ENCODE measurements around the gene SLC17A6.

SLC17A6 gene

DNA sequence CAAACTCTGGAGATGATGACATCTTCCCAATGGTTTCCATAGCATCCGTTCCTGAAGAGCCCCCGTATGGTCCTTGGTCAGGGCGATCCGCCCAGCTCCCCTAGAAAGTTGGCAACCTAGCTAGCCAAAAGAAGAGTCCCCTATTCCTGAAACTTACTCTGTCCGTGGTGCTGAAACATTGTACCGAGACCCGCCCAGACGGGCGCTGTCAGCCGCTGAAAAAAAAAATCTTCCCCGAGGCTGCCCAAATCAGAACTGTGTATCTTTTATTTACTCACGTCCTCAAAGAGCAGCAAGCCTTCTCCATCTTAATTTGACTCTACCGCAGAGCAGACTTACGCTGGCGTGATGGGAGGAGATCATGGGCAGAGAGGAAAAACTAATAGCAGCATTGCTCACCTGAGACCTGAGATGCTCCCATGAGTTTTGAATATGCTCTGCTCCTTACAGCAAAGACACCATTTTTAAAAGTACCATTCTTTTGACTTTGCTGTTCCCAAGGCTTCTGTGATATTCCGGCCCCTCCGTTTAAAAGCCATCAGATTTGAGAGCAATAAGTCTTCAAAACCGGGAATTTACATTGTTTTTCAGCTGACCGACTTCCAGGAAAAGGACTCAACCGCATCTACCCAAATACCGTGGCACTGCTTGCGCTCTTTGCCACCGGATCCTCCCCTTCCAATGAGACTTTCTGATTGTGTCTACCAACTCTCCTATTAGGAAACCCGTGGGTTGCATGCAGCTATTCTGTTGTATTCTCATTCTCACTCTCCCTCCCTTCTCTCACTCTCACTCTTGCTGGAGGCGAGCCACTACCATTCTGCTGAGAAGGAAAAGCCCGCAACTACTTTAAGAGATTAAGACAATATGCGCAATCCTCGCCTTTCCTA is at the start of gene SLC17A6:
Gene SLC17A6, plus strand, starts transcription at position 786 of the 890 bp plus-strand sequence. CDS start 153 bp downstream, outside the sequence.
- TF ChIP-seq POLR2A (IDR thresholded peaks at IDR 0.05; ENCODE audit: low read length) (no peak), GATA1 (IDR thresholded peaks at IDR 0.05; ENCODE audit: low read depth, low read length) (no peak)
- DNase-seq = peak; percentile 5 to 14

DNA sequence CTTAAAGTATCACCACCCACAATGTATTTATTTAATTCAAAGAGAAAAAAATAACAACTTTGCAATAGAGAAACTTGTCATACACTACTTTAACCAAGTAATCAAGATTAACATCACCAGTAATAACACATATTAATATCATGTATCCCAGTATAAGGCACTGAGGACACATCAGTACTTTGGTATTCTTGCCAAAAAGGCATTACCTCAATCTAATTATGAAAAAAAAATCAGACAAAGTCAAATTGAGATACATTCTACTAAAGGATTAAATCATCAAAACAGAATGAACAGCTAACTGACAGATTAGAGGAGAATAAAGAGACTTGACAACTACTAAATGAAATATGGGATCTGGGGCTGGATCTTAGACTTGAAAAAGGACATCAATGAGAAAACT is 35.8 kb upstream of the SLC17A6 start:
- DNase-seq = no peak
- TF ChIP-seq POLR2A (IDR thresholded peaks at IDR 0.05; ENCODE audit: low read length) (no peak), GATA1 (IDR thresholded peaks at IDR 0.05; ENCODE audit: low read depth, low read length) (no peak)

DNA sequence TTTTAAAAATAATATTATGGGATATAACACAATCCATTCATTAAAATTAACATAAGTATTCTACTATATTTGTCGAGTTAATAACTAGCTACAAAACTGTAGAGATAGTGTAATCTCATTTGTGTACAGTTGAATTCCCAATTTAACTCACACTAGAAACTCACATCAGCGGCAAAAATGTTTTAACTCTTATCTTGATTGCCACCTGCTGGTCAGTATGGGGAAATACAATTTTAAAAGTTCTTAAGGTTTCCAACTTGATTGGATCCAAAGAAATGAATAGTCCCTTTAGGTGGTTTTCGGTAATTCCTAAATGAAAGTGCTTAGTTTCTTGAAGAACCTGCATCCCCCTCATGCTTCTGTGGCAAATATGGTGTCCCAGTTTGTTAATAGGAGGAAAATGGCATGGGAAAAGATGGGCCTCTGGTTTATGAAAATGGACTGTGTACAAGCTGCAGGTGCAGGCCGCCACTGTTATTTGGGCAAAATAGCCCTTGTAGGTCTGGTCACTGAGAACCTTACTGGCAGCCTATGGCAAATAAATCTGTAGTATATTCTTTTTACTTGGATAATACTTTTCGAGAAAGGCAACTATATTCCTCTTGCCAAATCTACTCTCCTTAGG is 33.7 kb upstream of the SLC17A6 start:
- TF ChIP-seq POLR2A (IDR thresholded peaks at IDR 0.05; ENCODE audit: low read length) (no peak), GATA1 (IDR thresholded peaks at IDR 0.05; ENCODE audit: low read depth, low read length) (no peak)
- DNase-seq = peak; percentile 22 to 45

DNA sequence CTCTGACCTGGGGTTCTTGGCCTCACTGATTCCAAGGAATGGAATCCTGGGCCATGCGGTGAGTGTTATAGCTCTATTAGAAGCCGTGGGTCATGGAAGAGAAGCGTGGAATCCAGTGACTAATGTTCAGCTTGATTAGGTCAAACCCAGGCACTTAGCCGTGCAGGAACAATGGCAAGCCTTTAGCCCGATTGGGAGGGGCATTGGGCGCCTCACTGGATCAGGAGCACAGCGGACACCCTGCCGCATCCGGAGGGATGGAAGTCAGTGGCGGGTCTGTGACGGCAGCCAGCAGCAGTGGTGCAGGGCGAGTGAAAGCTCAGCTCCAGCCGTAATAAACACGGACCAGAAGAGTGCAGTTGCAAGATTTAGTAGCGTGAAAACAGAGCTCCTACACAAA is 20.5 kb upstream of the SLC17A6 start:
- DNase-seq = no peak

DNA sequence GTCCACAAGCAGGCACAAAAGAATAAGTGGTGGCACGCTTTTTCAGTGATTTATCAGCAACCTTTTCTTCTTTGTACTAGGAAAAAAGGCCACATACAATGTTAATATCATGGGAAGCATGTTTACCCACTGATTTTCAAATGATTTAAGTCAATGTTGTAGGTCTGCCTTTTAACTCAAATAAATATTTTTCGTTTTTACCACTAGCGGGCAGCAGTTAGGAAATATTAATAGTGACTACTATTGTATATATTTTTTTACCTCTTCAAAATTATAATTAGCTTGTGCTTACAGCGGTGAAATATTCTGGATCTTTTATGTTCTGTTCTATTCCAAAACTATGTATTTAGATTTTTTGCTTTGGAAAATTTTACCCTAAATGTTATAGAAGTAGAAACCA is 6.4 kb upstream of the SLC17A6 start:
- TF ChIP-seq GATA1 (IDR thresholded peaks at IDR 0.05; ENCODE audit: low read depth, low read length) (no peak), POLR2A (IDR thresholded peaks at IDR 0.05; ENCODE audit: low read length) (no peak)

More for the DNA sequence above, 20.5 kb upstream of the SLC17A6 start:
- TF ChIP-seq POLR2A (IDR thresholded peaks at IDR 0.05; ENCODE audit: low read length) (no peak), GATA1 (IDR thresholded peaks at IDR 0.05; ENCODE audit: low read depth, low read length) (no peak)

DNA sequence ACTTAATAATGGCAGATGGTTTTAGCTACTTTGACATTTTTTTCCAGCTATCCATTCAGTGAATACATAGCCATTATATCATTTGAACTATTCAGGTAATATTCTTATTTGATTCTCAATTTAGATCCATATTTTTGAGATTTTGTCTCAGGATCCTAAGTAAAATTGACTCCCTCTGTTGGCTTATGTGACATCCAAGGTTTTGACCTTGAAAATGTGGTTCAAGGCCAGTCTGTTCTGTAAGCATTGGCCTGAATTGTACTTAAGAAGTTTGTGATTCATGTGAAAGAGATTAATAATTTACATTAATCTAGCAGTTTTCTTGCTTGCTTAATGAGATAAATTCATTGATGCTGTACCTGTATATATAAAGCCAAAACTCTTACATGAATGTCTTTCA is 1.6 kb upstream of the SLC17A6 start:
- DNase-seq = no peak
- TF ChIP-seq POLR2A (IDR thresholded peaks at IDR 0.05; ENCODE audit: low read length) (no peak), GATA1 (IDR thresholded peaks at IDR 0.05; ENCODE audit: low read depth, low read length) (no peak)

More for the DNA sequence above, 6.4 kb upstream of the SLC17A6 start:
- DNase-seq = no peak

- no peak for DNase-seq
- TF ChIP-seq GATA1 (IDR thresholded peaks at IDR 0.05; ENCODE audit: low read depth, low read length) (no peak), POLR2A (IDR thresholded peaks at IDR 0.05; ENCODE audit: low read length) (no peak)
Measured at GRCh38 chr11:22339611-22340010, 1.4 kb downstream of the SLC17A6 start.

GRCh38 chr11:22340235-22340634 is 2.1 kb downstream of the SLC17A6 start:
- no peak for DNase-seq
- TF ChIP-seq POLR2A (IDR thresholded peaks at IDR 0.05; ENCODE audit: low read length) (no peak), GATA1 (IDR thresholded peaks at IDR 0.05; ENCODE audit: low read depth, low read length) (no peak)

DNA sequence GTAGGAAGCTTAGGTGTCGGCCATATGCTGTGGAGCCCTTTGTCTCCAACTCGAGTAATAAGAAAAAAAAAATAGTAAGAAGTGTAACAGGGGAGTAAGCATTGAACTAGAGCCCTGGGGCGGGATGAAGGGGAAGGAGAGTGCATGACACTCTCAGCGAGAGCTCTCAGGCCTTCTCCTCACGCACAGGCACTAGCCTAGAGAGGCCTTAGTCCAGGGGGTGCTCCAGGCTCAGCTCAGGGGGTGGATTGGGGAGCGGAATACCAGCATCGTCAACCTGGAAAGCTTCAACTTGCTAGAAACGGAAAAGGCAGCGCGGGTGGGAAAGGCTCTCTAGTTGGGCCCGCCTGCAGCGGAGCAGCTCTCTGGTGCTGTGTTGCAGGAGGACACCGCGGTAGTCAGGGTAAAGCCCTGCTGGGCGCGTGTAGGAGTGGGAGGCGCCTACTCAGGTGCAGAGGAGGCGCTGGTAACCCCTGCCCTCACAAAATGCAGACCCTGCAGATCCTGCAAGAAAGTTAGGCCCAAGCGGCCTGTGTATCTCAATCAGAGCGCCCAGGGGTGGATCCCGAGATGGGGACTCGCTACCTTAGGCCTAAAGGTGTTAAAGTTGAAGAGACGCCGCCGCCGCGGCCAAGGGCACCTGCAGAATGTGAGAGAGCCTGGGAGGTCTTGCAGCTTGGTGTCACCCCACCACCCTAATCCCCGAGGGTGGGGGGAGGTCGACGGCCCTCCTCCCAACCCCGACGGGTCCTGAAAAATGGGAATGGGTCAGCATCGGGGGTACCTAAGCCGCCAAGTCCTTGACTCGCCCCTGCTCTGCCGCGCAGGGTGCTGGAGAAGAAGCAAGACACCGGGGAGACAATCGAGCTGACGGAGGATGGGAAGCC is 2.8 kb downstream of the SLC17A6 start:
- no peak for DNase-seq
- TF ChIP-seq GATA1 (IDR thresholded peaks at IDR 0.05; ENCODE audit: low read depth, low read length) (no peak), POLR2A (IDR thresholded peaks at IDR 0.05; ENCODE audit: low read length) (no peak)

DNA sequence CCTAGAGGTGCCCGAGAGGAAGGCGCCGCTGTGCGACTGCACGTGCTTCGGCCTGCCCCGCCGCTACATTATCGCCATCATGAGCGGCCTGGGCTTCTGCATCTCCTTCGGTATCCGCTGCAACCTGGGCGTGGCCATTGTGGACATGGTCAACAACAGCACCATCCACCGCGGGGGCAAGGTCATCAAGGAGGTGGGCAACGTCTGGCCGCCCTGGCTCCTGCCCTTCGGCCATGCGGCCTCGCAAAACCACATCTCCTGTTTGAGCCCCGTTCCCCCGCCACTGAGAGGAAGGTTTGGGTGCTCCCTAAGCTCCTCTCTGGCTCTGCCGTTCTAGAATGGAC is 3.4 kb downstream of the SLC17A6 start:
- no peak for TF ChIP-seq POLR2A (IDR thresholded peaks at IDR 0.05; ENCODE audit: low read length)
- no peak for TF ChIP-seq GATA1 (IDR thresholded peaks at IDR 0.05; ENCODE audit: low read depth, low read length)
- no peak for DNase-seq

GRCh38 chr11:22342211-22343031 is 4.2 kb downstream of the SLC17A6 start:
- DNase-seq = no peak
- no peak for TF ChIP-seq POLR2A (IDR thresholded peaks at IDR 0.05; ENCODE audit: low read length)
- no peak for TF ChIP-seq GATA1 (IDR thresholded peaks at IDR 0.05; ENCODE audit: low read depth, low read length)

DNA sequence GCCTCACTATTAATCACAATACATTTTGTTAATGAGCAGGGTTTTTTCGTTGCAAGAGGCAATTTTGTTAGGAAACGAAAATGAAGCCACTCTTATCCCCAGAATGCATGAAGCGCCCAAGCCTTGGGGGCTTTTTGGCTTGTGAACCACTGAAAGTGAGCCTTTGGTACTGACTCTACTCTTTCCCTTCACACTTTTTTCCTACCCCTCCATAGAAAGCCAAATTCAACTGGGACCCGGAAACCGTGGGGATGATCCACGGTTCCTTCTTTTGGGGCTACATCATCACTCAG is 4.8 kb downstream of the SLC17A6 start:
- TF ChIP-seq POLR2A (IDR thresholded peaks at IDR 0.05; ENCODE audit: low read length) (no peak), GATA1 (IDR thresholded peaks at IDR 0.05; ENCODE audit: low read depth, low read length) (no peak)
- DNase-seq = no peak

DNA sequence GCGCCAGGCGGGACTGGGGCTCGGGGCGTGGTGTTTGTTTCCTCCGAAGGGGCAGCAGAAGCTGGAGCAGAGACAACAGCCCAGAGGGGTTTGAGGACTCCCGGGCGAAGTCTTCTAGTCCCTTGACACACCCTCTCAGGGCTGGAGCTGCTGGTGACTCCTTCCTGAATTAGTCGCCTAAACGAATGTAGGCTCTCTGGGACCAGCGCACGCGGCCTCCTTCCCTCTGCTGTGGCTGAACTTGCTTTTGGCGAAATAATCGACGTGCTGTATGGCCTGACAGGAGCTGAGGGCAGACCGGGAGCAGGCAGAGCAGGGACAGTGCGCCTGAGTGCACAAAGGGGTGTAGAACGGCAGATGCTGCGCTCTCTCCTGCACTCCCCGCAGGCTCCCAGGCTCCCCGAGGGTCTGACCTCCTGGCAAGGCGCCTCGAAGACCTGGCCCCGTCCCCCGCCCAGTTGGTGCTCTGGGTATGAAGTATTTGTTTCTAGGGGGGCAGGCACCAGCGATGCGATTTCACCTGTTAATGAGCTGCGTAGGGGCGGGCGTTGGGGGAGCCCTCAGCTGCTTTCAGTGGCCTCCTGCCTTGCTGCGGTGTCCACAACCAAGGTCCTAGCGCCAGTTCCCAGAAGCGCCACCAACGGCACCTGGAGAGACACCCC is 5.3 kb downstream of the SLC17A6 start:
- TF ChIP-seq GATA1 (IDR thresholded peaks at IDR 0.05; ENCODE audit: low read depth, low read length) (no peak), POLR2A (IDR thresholded peaks at IDR 0.05; ENCODE audit: low read length) (no peak)
- DNase-seq = no peak

Measured in erythroblast (primary cell).